ENCODE measurements around the gene SNX25.

The SNX25 gene

GRCh38 chr4:185381288-185382196 lies 172.1 kb downstream of the SNX25 start:
- TF ChIP-seq, protein P1, sequence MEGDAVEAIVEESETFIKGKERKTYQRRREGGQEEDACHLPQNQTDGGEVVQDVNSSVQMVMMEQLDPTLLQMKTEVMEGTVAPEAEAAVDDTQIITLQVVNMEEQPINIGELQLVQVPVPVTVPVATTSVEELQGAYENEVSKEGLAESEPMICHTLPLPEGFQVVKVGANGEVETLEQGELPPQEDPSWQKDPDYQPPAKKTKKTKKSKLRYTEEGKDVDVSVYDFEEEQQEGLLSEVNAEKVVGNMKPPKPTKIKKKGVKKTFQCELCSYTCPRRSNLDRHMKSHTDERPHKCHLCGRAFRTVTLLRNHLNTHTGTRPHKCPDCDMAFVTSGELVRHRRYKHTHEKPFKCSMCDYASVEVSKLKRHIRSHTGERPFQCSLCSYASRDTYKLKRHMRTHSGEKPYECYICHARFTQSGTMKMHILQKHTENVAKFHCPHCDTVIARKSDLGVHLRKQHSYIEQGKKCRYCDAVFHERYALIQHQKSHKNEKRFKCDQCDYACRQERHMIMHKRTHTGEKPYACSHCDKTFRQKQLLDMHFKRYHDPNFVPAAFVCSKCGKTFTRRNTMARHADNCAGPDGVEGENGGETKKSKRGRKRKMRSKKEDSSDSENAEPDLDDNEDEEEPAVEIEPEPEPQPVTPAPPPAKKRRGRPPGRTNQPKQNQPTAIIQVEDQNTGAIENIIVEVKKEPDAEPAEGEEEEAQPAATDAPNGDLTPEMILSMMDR (IDR thresholded peaks at IDR 0.05; ENCODE audit: control insufficient read depth, extremely low read depth, insufficient read depth): no peak
- no peak for DNase-seq (ENCODE audit: low read depth)
- H3K4me3 ChIP-seq (ENCODE audit: low read depth, low read length): no peak overlapping the region

GRCh38 chr4:185382754-185383153 lies 173.4 kb downstream of the SNX25 start:
- TF ChIP-seq, protein P1 (IDR thresholded peaks at IDR 0.05; ENCODE audit: control insufficient read depth, extremely low read depth, insufficient read depth): no peak
- no peak for DNase-seq (ENCODE audit: low read depth)

GRCh38 chr4:185383451-185383850 lies 174.1 kb downstream of the SNX25 start:
- peak; percentile 92 for DNase-seq (ENCODE audit: low read depth)
- TF ChIP-seq, protein P1 (IDR thresholded peaks at IDR 0.05; ENCODE audit: control insufficient read depth, extremely low read depth, insufficient read depth): no peak
- peak overlapping the region; percentile 31 for H3K4me3 ChIP-seq (ENCODE audit: low read depth, low read length)

More at GRCh38 chr4:185382754-185383153, 173.4 kb downstream of the SNX25 start:
- H3K4me3 ChIP-seq (ENCODE audit: low read depth, low read length): no peak overlapping the region

DNA sequence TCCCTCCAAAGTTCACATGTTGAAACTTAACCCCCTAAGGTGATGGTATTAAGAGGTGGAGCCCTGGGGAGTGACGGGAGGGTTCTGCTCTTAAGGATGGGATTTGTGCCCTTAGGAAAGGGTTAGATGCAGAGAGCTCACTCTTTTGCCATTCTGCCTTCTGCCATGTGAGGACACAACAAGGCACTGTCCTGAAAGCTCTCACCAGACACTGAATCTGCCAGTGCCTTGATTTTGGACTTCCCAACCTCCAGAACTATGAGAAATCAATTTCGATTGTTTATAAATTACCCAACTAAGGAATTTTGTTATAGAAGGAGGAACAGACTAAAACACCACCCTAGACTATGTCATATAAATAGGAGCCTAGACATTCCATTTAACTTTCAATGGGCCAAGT lies 174.7 kb downstream of the SNX25 start:
- peak overlapping the region; percentile 31 for H3K4me3 ChIP-seq (ENCODE audit: low read depth, low read length)
- no peak for DNase-seq (ENCODE audit: low read depth)
- TF ChIP-seq, protein P1 (IDR thresholded peaks at IDR 0.05; ENCODE audit: control insufficient read depth, extremely low read depth, insufficient read depth): no peak

DNA sequence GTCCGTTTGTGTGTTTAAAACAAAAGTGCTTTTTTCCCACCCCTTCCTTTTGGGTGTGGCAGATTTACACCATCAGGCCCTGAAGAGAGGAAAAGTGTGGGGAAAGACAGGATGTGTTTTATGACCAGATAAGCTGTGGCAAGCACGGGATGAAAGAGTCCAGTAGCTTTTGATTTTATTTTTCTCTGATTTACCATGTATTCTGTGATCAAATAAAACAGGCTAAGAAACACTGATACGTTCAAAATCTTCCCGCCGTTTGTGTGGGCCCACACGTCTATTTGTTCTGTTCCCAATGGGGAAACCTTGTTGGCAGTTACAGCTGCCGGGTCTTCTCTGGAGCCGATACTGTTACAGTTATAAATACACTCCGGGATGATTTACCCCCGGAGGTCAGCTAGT lies 175.5 kb downstream of the SNX25 start:
- DNase-seq (ENCODE audit: low read depth): no peak
- TF ChIP-seq, protein P1 (IDR thresholded peaks at IDR 0.05; ENCODE audit: control insufficient read depth, extremely low read depth, insufficient read depth): no peak
- H3K4me3 ChIP-seq (ENCODE audit: low read depth, low read length): no peak overlapping the region

GRCh38 chr4:185387957-185388356 lies 178.6 kb downstream of the SNX25 start:
- DNase-seq (ENCODE audit: low read depth): no peak
- H3K4me3 ChIP-seq (ENCODE audit: low read depth, low read length): no peak overlapping the region
- TF ChIP-seq, protein P1 (IDR thresholded peaks at IDR 0.05; ENCODE audit: control insufficient read depth, extremely low read depth, insufficient read depth): no peak
